Embryonic facial prominence (tissue), 1 donor: ENCODE results near the gene RABGAP1L.
"Not testable (repeated sequence)": the region's sequence is repeated elsewhere in the genome, so short reads cannot be mapped to it uniquely, and the experiment has no call there.

Experiments used
- DNase-seq: peaks from one replicate; pipeline ENCODE4 v3.0.0-alpha.2; 2016; ENCODE audit errors: extremely low spot score

RABGAP1L gene

DNA sequence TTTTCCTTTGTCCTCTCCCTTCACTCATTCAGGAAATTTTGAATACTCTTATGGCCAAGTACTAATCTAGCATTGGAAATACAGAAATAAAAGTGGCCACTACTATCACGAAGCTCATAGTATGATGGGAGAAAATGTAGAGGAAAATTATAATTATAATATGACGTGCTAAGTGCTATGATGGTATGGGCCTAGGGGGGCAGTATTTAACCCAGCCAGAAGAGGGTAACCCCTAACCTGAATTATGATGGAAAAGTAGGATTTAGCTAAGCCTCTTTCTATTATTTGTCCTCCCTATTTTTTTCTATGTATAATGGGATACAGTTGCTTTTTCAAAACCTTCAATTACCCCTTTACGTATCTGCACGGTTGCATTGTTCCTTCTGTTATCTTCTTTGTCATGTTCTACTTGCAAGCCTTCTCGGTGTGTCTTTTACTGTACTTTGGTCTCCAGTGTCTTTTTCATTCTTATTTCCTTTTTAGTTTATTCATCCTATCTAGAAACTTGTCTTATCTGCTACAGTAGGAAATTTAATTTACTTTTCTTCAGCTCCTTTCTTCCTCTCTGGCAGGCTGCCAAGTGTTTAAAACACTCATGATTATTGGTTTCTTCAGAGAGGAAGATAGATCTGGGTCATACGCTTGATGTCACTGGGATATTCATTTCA, 199.6 kb downstream of the RABGAP1L start:
- DNase-seq = no peak

GRCh38 chr1:174359454-174359805, 200.1 kb downstream of the RABGAP1L start:
- DNase-seq = no peak

GRCh38 chr1:174364996-174365736, 205.8 kb downstream of the RABGAP1L start:
- DNase-seq = no peak

GRCh38 chr1:174366946-174367345, 207.6 kb downstream of the RABGAP1L start:
- no peak for DNase-seq

DNA sequence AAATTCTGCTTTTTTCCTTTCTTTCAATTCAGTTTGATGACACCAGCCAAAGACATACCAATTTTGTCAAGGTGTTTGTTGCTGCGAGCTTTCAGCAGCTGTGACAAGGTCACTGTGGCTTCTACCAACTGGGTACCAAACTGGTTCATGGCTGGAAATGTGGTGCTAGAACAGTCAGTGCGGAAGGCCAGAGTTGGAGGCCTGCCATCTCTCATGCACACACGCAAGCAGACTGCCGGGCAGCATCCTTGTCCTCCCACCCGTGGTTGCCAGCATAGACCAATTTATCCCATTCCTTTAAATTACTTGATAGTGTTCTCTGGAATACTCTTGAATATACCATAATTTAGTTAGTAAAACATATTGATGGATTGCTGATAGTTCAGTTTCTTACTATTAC, 208.6 kb downstream of the RABGAP1L start:
- no peak for DNase-seq

- no peak for DNase-seq
Measured at GRCh38 chr1:174376030-174376429, 216.7 kb downstream of the RABGAP1L start.

DNA sequence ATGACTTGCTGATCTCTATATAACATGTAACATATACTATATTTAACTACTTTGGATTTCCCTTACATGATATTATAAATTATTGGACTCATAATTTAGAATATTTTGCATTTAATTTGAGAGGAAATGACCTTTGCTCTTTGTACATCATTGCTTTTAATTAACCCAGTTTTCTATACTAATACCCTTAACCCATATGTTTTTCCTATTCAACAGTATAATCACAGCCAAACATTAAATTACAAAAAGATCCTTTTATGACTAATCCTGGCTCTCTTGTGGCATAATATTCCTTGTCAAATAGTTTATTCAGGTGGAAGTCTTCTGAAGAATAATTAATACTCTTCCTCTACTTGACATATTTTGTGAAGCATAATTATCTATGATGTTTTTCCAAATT, 232.4 kb downstream of the RABGAP1L start:
- no peak for DNase-seq

DNA sequence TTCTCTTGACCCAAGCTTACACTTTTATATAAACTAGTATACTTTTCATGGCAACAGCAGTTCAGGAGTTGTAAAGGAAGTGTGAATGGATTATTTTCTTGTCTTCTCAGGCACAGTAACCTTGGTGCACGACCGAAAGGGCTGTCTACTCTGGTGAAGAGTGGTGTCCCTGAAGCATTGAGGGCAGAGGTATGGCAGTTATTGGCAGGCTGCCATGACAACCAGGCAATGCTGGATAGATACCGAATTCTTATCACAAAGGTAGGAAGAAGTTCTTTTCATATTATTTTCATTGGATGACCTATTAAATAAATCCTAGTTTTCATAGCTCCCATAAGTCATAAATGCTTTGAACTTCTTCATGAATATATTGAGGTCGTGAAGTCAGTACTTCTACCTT, 234.6 kb downstream of the RABGAP1L start:
- DNase-seq = no peak

DNA sequence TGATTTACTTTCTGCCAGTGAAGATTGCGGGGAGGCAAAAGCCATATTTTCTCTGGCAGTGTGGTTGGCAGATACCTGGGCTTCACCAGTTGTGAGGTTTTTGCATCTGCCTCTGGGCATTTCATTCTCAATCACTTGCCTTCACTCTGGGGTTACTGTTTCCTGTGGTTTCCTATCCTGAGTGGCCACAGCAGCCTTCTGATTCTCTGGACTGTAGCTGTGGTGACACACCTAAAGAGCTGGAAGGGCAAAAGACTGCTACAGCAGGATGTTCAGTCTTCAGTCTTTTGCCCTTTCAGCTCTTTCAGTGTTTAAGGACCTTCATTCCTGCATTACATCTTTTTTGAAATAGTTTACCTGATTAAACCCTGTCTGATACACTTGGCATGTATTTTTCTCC, 237.9 kb downstream of the RABGAP1L start:
- no peak for DNase-seq

- DNase-seq = no peak
Measured at GRCh38 chr1:174398246-174398645, 238.9 kb downstream of the RABGAP1L start.

DNA sequence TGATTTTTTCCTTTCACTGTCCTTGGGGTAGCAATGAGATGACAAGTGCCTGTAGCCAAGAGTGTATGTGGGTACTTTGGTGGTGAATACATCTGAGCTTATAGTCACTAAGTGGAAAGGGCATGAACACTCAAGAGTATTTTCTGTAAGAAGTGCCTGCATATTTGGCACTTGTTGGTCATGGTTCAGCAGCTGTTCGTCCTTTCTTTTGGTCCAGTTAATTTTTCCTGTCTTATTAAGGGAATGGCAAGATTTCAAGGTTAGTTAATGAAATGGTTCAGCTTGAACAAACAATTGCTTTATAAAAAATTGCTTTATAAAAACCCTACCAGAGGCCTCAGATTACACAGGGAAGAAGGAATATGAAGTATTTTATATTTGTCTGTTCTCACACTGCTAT, 239.9 kb downstream of the RABGAP1L start:
- DNase-seq = no peak

GRCh38 chr1:174401075-174401474, 241.8 kb downstream of the RABGAP1L start:
- no peak for DNase-seq

GRCh38 chr1:174405219-174405618, 245.9 kb downstream of the RABGAP1L start:
- no peak for DNase-seq

- no peak for DNase-seq
Measured at GRCh38 chr1:174406421-174406820, 247.1 kb downstream of the RABGAP1L start.

DNA sequence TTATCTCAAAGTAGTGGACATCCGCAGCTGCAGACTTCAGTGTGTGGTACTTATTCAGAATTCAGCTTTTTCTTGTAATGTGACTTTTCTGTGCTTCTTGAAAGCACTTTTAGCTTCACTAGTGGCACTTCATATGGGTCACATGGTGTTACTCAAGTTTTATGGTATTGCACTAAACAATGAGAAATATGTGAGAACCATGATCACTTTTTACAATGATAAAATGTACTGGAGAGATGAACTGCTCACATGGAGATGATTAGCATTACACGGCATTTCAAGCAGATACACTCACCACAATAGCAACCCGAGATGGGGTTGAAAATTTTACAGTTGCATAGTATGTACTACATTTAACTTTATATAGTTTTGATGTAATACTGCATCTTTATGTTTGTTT, 248.3 kb downstream of the RABGAP1L start:
- no peak for DNase-seq

- DNase-seq = no peak
Measured at GRCh38 chr1:174408146-174408545, 248.8 kb downstream of the RABGAP1L start.

- not testable (repeated sequence) for DNase-seq
Measured at GRCh38 chr1:174409801-174410200, 250.5 kb downstream of the RABGAP1L start.

- DNase-seq = no peak
Measured at GRCh38 chr1:174413632-174414031, 254.3 kb downstream of the RABGAP1L start.

DNA sequence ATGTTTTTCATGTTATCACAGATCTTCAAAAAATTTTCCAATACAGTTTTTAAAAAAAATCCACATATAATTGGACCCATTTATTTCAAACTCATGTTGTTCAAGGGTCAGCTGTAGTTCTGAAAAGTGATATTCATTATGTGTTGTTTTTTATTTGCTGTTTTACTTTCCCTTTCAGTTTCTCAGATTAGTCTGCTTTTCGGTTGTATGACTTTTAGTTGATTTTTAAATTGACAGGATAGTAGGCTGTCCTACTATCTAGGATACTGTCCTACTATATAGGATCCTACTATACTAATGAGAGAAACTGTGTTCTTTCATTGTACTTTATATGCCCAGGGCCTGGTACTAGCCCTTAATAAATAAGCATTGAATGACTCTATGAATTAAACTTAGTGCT, 254.9 kb downstream of the RABGAP1L start:
- DNase-seq = no peak

- DNase-seq = no peak
Measured at GRCh38 chr1:174415506-174415905, 256.2 kb downstream of the RABGAP1L start.

DNA sequence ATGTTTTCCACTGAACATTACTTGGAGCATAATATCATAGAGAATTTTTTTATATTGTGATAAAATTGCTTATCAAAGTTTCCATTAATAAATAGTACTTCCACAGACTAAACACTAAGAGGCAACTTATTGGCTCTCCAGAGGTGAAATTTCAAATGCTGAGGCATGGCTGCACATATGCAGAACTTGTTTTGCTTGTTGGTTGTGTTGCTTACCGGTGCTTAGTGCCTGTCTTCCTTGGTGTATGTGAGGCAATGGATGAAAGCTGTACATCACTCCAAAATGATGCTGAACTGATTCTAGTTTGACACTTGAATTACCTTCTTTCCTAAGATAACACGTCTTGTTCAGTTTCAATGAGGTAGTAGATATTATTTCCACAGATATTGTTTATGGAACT, 258.6 kb downstream of the RABGAP1L start:
- DNase-seq = no peak

GRCh38 chr1:174425121-174425520, 265.8 kb downstream of the RABGAP1L start:
- DNase-seq = no peak

GRCh38 chr1:174426153-174426552, 266.8 kb downstream of the RABGAP1L start:
- DNase-seq = no peak

- DNase-seq = no peak
Measured at GRCh38 chr1:174428033-174428432, 268.7 kb downstream of the RABGAP1L start.
